Heart right ventricle (tissue), 16 donors: Measurements from ENCODE around the gene ANXA6. TPM values are rescaled to one million over a fixed set of nuclear protein-coding genes. Genes with fewer than 3 reads are reported as not detected.

Experiments
- ATAC-seq, 8 donors: fragments of 200-7000 bp; cut with Tn5 transposase; one replicate each; pipeline ENCODE4 v1.9.1; 2020; ENCODE audit warnings: mild to moderate bottlenecking in 8 of 8, moderate library complexity in 8 of 8, moderate number of reproducible peaks in 1 of 8
- DNase-seq, 2 donors: peaks; one replicate each; pipeline ENCODE4 v3.0.0-alpha.2; 2020
- H3K27ac ChIP-seq, 10 donors: fragments of 200-600 bp; sonication (generic) in 2 of 10; one replicate each; pipeline versions ENCODE4 v1.5.0 to v1.8.0; 2020 to 2022; ENCODE audit warnings: mild to moderate bottlenecking in 3 of 10
- H3K27me3 ChIP-seq, 7 donors: fragments of 200-600 bp; one replicate each; pipeline ENCODE4 v1.8.0; 2021 to 2022; ENCODE audit warnings: mild to moderate bottlenecking in 2 of 7
- H3K36me3 ChIP-seq, 9 donors: fragments of 200-600 bp; sonication (generic) in 1 of 9; one replicate each; pipeline versions ENCODE4 v1.5.0 to v1.8.0; 2020 to 2022; ENCODE audit warnings: mild to moderate bottlenecking in 2 of 9
- H3K4me1 ChIP-seq, 9 donors: fragments of 200-600 bp; sonication (generic) in 1 of 9; one replicate each; pipeline versions ENCODE4 v1.5.0 to v1.8.0; 2020 to 2022; ENCODE audit warnings: mild to moderate bottlenecking in 4 of 9
- H3K4me3 ChIP-seq, 10 donors: fragments of 200-600 bp; sonication (generic) in 2 of 10; one replicate each; pipeline versions ENCODE4 v1.5.0 to v1.8.0; 2020 to 2022; ENCODE audit warnings: mild to moderate bottlenecking in 7 of 10, moderate library complexity in 2 of 10
- H3K9me3 ChIP-seq, 11 donors: fragments of 200-600 bp in 10 of 11; sonication (generic) in 2 of 11; one replicate each; pipeline versions ENCODE4 v1.5.0 to v1.8.0; 2013 to 2022; ENCODE audit warnings: mild to moderate bottlenecking in 2 of 11, control low read depth in 1 of 11, moderate library complexity in 1 of 11
- whole genome bisulfite sequencing, 2 donors: extraction: QIAGEN DNeasy Blood & Tissue Kit; methylation state at CpG; one replicate each; pipeline ENCODE4 v1.1.7; 2013; ENCODE audit warnings: inconsistent platforms in 1 of 2; 5-methylcytosine and 5-hydroxymethylcytosine counted together
- intact Hi-C, 10 donors: fragments of 100-400 bp; cut with DNase I; formaldehyde crosslinking; loops; one replicate each; pipeline versions ENCODE4 v1.11.1 to v1.14.2; 2022
- polyA plus RNA-seq, 2 donors: library from polyadenylated mRNA; stranded (reverse); fragments of 200-250 nt; gene quantifications; one replicate each; pipeline ENCODE4 v1.2.3, GENCODE V29; 2013
- total RNA-seq, 10 donors: library from RNA; stranded (reverse); fragmentation: NEBNext Ultra II Directional in 3 of 10; extraction: Animal tissue kit (Norgen Biotek cat#: 25700) in 3 of 10; gene quantifications; one replicate each; pipeline versions ENCODE4 v1.2.1 to v1.2.4, GENCODE V29; 2021 to 2023
- TF ChIP-seq, protein P1 (sequence below), 9 donors: fragments of 200-600 bp; sonication (generic) in 2 of 9; IDR thresholded peaks; one replicate each; pipeline versions ENCODE4 v1.5.0 to v1.8.0; 2021 to 2022; ENCODE audit warnings: antibody characterized with exemption in 9 of 9, mild to moderate bottlenecking in 5 of 9, moderate library complexity in 1 of 9
- donor health status: Arrhythmogenic right ventricular cardiomyopathy.
- donor health status: ischemic (EF 13 %, LVEDD 7.1; RV severe dilation, severe dysfunction).
- donor health status: healthy with polysubstance abuse.
- donor health status: DM: no; HTN: yes; CAD: no.
- donor health status: DM: no; HTN: no; CAD: no.
- donor health status: ischemic (EF 25% LVEDD 6.9; RV normal size, moderate dysfunction).
- donor health status: ischemic (EF 25% LVEDD 5.7; RV mildly dilated, moderate dysfunction).
- donor health status: healthy.
- donor health status: DM: yes; HTN: yes; CAD: no.
- donor health status: Ischemic cardiomyopathy.
- donor health status: ischemic (EF 35%, LVEDD 5.7; RV mildly dilated, moderate dysfunction).
- donor health status: nonischemic (EF 11% LVEDD 7.7; RV severe dilation, severe dysfunction).
- donor health status: DM: yes; HTN: yes; CAD: no.
- donor health status: PGD.
- donor health status: ischemic (EF 29% LVEDD 5.4; RV normal size, mild dysfunction).
- donor health status: nonischemic (EF 23%, LVEDD 6.1; RV moderate dilation, normal function).

The ANXA6 gene
- total and polyA plus RNA-seq, 12 donors: 137 to 275 (median 218) TPM

DNA sequence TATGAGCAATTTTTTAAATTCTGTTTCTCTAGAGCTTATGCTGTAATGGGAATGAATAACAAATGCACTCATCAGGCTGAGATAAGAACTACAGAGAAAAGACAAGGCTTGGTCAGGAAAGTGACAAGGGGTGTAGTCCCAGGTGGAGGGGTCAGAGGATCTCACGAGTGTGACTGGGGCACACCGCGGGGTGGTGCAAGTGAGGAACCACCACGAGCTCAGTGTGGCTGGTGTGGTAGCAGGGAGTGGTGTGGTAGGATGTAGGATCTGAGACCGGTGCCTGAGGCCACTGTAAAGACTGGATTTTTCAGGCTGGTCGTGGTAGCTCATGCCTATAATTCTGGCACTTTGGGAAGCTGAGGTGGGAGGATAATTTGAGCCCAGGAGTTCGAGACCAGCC lies 9.0 kb downstream of the ANXA6 start:
- WGBS, 2 donors: 76 to 84% methylated on average over 7 of the region's 7 CpGs
- intact Hi-C loops: loop anchor here in 1 of 10 donors (10.0 kb wide), 1 partner anchor 96 kb away; no protein-coding TSS in a partner anchor
- Histone ChIP-seq H3K36me3 (peaks cover 0 to 54% (median 9%) of the 10 kb centered on the region in 9 donors), H3K27ac (no peak overlapping the region), H3K4me3 (no peak overlapping the region), H3K9me3 (no peaks in the 10 kb centered on the region), H3K4me1 (peaks cover 21 to 100% (median 88%) of the 10 kb centered on the region in 9 donors), H3K27me3 (no peaks in the 10 kb centered on the region)
- ATAC-seq (no peak), DNase-seq (no peak)
- TF ChIP-seq, protein P1, sequence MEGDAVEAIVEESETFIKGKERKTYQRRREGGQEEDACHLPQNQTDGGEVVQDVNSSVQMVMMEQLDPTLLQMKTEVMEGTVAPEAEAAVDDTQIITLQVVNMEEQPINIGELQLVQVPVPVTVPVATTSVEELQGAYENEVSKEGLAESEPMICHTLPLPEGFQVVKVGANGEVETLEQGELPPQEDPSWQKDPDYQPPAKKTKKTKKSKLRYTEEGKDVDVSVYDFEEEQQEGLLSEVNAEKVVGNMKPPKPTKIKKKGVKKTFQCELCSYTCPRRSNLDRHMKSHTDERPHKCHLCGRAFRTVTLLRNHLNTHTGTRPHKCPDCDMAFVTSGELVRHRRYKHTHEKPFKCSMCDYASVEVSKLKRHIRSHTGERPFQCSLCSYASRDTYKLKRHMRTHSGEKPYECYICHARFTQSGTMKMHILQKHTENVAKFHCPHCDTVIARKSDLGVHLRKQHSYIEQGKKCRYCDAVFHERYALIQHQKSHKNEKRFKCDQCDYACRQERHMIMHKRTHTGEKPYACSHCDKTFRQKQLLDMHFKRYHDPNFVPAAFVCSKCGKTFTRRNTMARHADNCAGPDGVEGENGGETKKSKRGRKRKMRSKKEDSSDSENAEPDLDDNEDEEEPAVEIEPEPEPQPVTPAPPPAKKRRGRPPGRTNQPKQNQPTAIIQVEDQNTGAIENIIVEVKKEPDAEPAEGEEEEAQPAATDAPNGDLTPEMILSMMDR (IDR thresholded peaks at IDR 0.05): no peak

DNA sequence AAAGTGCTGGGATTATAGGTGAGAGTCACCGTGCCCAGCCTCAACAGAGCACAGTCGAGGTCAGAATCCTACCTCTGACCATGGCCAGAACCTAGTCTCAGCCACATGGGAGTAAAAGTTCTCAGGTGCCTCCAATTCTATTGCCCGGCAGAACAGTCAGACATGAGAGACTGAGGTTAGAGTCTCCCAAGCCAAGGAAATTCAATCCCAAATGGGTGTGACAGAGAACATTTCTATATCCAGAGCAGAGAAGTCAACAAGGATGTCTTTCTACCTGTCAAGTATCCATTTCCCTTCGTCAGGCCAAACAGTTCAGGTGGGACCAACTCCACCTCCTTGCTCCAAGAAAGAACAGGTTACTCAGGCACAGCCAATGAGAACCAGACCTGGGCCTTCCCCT lies 10.5 kb downstream of the ANXA6 start:
- intact Hi-C loops: loop anchor here in 1 of 10 donors (10.0 kb wide), 1 partner anchor 98 kb away; no protein-coding TSS in a partner anchor
- no peak overlapping the region for H3K27ac ChIP-seq
- no peaks in the 10 kb centered on the region for H3K9me3 ChIP-seq
- no peak for DNase-seq
- TF ChIP-seq, protein P1 (IDR thresholded peaks at IDR 0.05): no peak
- no peak overlapping the region for H3K4me3 ChIP-seq
- 93 to 94% methylated on average over 4 of the region's 4 CpGs for WGBS, 2 donors
- ATAC-seq: no peak
- no peaks in the 10 kb centered on the region for H3K27me3 ChIP-seq
- H3K36me3 ChIP-seq: peaks cover 0 to 62% (median 9%) of the 10 kb centered on the region in 9 donors
- H3K4me1 ChIP-seq: peaks cover 26 to 100% (median 88%) of the 10 kb centered on the region in 9 donors

DNA sequence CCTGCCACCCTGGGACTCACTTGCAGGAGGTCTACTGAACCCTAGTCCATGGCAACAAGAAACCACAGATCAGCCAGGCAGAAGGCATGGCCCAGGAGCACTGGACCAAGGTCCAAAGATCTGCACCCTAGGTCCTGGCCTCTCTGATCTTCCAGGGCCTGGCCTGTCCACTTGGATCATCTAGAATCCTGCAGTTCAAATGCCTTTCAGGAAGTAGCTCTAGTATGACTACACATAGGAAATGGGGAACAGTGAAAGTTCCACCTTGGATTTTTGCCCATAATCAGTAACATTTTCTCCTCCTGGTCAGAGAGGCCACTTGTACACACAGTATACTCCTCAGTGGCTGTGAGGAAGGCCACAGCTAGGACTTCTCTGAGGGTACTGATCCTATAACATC lies 11.5 kb downstream of the ANXA6 start:
- H3K36me3 ChIP-seq: peaks cover 0 to 69% (median 9%) of the 10 kb centered on the region in 9 donors
- ATAC-seq (no peak), DNase-seq (no peak)
- no peak overlapping the region for H3K27ac ChIP-seq
- intact Hi-C loops: loop anchor here in 1 of 10 donors (10.0 kb wide), 1 partner anchor 99 kb away; no protein-coding TSS in a partner anchor
- TF ChIP-seq, protein P1 (IDR thresholded peaks at IDR 0.05): no peak
- H3K9me3 ChIP-seq: no peaks in the 10 kb centered on the region
- H3K27me3 ChIP-seq: no peaks in the 10 kb centered on the region
- H3K4me1 ChIP-seq: peaks cover 27 to 100% (median 88%) of the 10 kb centered on the region in 9 donors
- H3K4me3 ChIP-seq: no peak overlapping the region

DNA sequence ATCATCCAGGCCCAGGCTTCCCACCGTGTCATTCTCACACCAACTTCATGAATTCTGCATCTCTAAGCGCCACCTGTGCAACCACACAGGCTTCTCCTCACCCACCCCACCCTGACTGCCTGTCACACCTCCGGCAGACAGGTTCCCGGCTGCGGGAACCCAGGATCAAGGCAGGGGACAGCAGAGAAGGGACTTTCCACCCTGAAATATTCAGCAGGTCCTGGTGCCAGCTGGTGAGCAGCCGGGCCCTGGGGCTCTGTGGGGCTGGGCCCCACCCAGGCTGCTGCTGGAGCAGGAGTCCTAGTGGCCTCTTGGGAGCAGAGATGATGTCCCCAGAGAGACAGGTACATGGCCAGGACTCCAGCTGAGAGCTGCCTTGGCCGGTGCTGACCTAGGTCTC lies 12.7 kb downstream of the ANXA6 start:
- H3K36me3 ChIP-seq: peaks cover 0 to 81% (median 9%) of the 10 kb centered on the region in 9 donors
- H3K4me1 ChIP-seq: peaks cover 19 to 99% (median 88%) of the 10 kb centered on the region in 9 donors
- 61 to 65% methylated on average over 7 of the region's 7 CpGs for WGBS, 2 donors
- no peaks in the 10 kb centered on the region for H3K9me3 ChIP-seq
- H3K4me3 ChIP-seq: no peak overlapping the region
- no peak overlapping the region for H3K27ac ChIP-seq
- ATAC-seq (no peak), DNase-seq (no peak)
- TF ChIP-seq, protein P1 (IDR thresholded peaks at IDR 0.05): no peak
- intact Hi-C loops: loop anchor here in 1 of 10 donors (10.0 kb wide), 1 partner anchor 100 kb away; no protein-coding TSS in a partner anchor
- H3K27me3 ChIP-seq: no peaks in the 10 kb centered on the region
